GM21390 (cell line): Measurements from ENCODE around the gene ATP6V0E2.
"Not testable (repeated sequence)": the region's sequence is repeated elsewhere in the genome, so short reads cannot be mapped to it uniquely, and the experiment has no call there.

Source experiments
- ATAC-seq: cut with Tn5 transposase; IDR thresholded peaks from one replicate; pipeline ENCODE4 v1.9.1; 2021; ENCODE audit not compliant: unreplicated experiment

ATP6V0E2 gene

GRCh38 chr7:149910219-149910618 is 36.5 kb downstream of the ATP6V0E2 start:
- ATAC-seq, result not testable (repeated sequence)

- ATAC-seq, result not testable (repeated sequence)
These were observed 38.4 kb downstream of the ATP6V0E2 start for GRCh38 chr7:149912126-149912525.

GRCh38 chr7:149926414-149926813 is 52.6 kb downstream of the ATP6V0E2 start:
- ATAC-seq, result not testable (repeated sequence)
